SK-N-SH (cell line): Measurements from ENCODE around the gene LGSN. TPM values are rescaled to one million over a fixed set of nuclear protein-coding genes. Genes with fewer than 3 reads are reported as not detected.

ENCODE experiments used
- CTCF ChIA-PET: fragments of 300-600, 350-600 bp; formaldehyde crosslinking; extraction: SDS; loops from one replicate; lab custom pipeline; 2021; lab: Yijun Ruan, JAX
- POLR2A ChIA-PET: fragments of 350-600 bp; sonication (Branson Sonifier 250); formaldehyde crosslinking; extraction: SDS; loops from one replicate; lab custom pipeline; 2020; ENCODE audit warnings: antibody characterized with exemption, inconsistent platforms; lab: Yijun Ruan, JAX
- DNase-seq: peaks from one replicate; pipeline ENCODE4 v3.0.0; 2012
- H2AFZ ChIP-seq: fragments of 200-600 bp; sonication (generic); 2 replicates; pipeline ENCODE4 v1.8.1; 2016; ENCODE audit warnings: antibody characterized with exemption, mild to moderate bottlenecking, low read depth
- H3F3A ChIP-seq: fragments of 200-600 bp; sonication (generic); replicated peaks from 2 replicates; pipeline ENCODE3; 2016; ENCODE audit warnings: antibody characterized with exemption, mild to moderate bottlenecking; ENCODE audit not compliant: insufficient read depth
- H3K27ac ChIP-seq, 2 experiments: fragments of 200-500 bp in 1 of 2; fragments of 200-600 bp in 1 of 2; sonication (Bioruptor generic) in 1 of 2; sonication (generic), shearing (Covaris generic) in 1 of 2; 2 replicates each; pipeline versions ENCODE4 v1.5.1 to v1.6.1; 2014 to 2016; ENCODE audit warnings: low read depth in 2 of 2, inconsistent platforms in 1 of 2, low read length in 1 of 2, mild to moderate bottlenecking in 1 of 2, mixed read lengths in 1 of 2
- H3K27me3 ChIP-seq: fragments of 200-600 bp; sonication (generic), shearing (Covaris generic); 2 replicates; pipeline ENCODE4 v1.6.1; 2016; ENCODE audit warnings: mixed run types; ENCODE audit not compliant: insufficient read depth
- H3K36me3 ChIP-seq, 2 experiments: fragments of 200-500 bp in 1 of 2; fragments of 200-600 bp in 1 of 2; sonication (Bioruptor generic) in 1 of 2; sonication (generic) in 1 of 2; replicated peaks in 1 of 2; 2 replicates each; pipeline versions ENCODE3 to v1.5.1; 2014 to 2016; ENCODE audit warnings: low read length in 1 of 2, mild to moderate bottlenecking in 1 of 2; ENCODE audit not compliant: insufficient read depth in 2 of 2, control insufficient read depth in 1 of 2
- H3K4me1 ChIP-seq, 2 experiments: fragments of 200-500 bp in 1 of 2; fragments of 200-600 bp in 1 of 2; sonication (Bioruptor generic) in 1 of 2; sonication (generic), shearing (Covaris generic) in 1 of 2; 2 replicates each; pipeline versions ENCODE4 v1.5.1 to v1.6.1; 2014 to 2016; ENCODE audit warnings: low read depth in 1 of 2, low read length in 1 of 2, mixed run types in 1 of 2; ENCODE audit not compliant: insufficient read depth in 2 of 2, control insufficient read depth in 1 of 2
- H3K4me2 ChIP-seq: fragments of 200-600 bp; sonication (generic), shearing (Covaris generic); 2 replicates; pipeline ENCODE4 v1.6.1; 2017; ENCODE audit warnings: mixed run types
- H3K4me3 ChIP-seq, 2 experiments: fragments of 200-500 bp in 1 of 2; fragments of 200-600 bp in 1 of 2; sonication (Bioruptor generic) in 1 of 2; sonication (generic), shearing (Covaris generic) in 1 of 2; 2 replicates each; pipeline versions ENCODE4 v1.5.1 to v1.8.1; 2014 to 2016; ENCODE audit warnings: low read depth in 2 of 2, inconsistent platforms in 1 of 2, low read length in 1 of 2, mild to moderate bottlenecking in 1 of 2, mixed read lengths in 1 of 2, moderate library complexity in 1 of 2
- H3K79me2 ChIP-seq: fragments of 200-600 bp; sonication (generic); 2 replicates; pipeline ENCODE4 v1.8.1; 2017; ENCODE audit warnings: mild to moderate bottlenecking; ENCODE audit not compliant: insufficient read depth
- H3K9ac ChIP-seq: fragments of 200-600 bp; sonication (generic); 2 replicates; pipeline ENCODE4 v1.6.1; 2017; ENCODE audit warnings: mixed run types
- H3K9me2 ChIP-seq: fragments of 200-600 bp; sonication (generic); 2 replicates; pipeline ENCODE4 v1.6.1; 2017; ENCODE audit warnings: mixed run types
- H3K9me3 ChIP-seq: fragments of 200-600 bp; sonication (generic); 2 replicates; pipeline ENCODE4 v1.6.1; 2017; ENCODE audit warnings: mixed run types, mild to moderate bottlenecking, moderate library complexity
- H4K20me1 ChIP-seq: fragments of 200-600 bp; sonication (generic); 2 replicates; pipeline ENCODE4 v1.6.1; 2017; ENCODE audit warnings: mild to moderate bottlenecking, mixed run types; ENCODE audit not compliant: insufficient read depth
- GABPA ChIP-seq: IDR thresholded peaks from 2 replicates; pipeline ENCODE4 v1.4.0; 2012; ENCODE audit warnings: low read depth, mild to moderate bottlenecking
- MEF2A ChIP-seq: IDR thresholded peaks from 2 replicates; pipeline ENCODE4 v1.4.0; 2012; ENCODE audit warnings: low read depth, borderline replicate concordance
- RAD21 ChIP-seq: IDR thresholded peaks from 2 replicates; pipeline ENCODE4 v1.6.1; 2012; ENCODE audit warnings: mild to moderate bottlenecking, low read length
- RCOR1 ChIP-seq: fragments of 150-350 bp; IDR thresholded peaks from 2 replicates; pipeline ENCODE4 v1.6.1; 2017; ENCODE audit warnings: antibody characterized with exemption, low read length
- REST ChIP-seq: IDR thresholded peaks from 2 replicates; pipeline ENCODE4 v1.6.1; 2012; ENCODE audit warnings: mild to moderate bottlenecking, low read depth, low read length, moderate library complexity
- RXRA ChIP-seq: IDR thresholded peaks from 2 replicates; pipeline ENCODE4 v1.4.0; 2012; ENCODE audit warnings: low read depth, mild to moderate bottlenecking, borderline replicate concordance
- SIN3A ChIP-seq: IDR thresholded peaks from 2 replicates; pipeline ENCODE4 v1.6.1; 2012; ENCODE audit warnings: low read depth, mild to moderate bottlenecking, low read length, moderate library complexity, borderline replicate concordance
- SMC3 ChIP-seq: IDR thresholded peaks from 2 replicates; pipeline ENCODE4 v1.6.1; 2012; ENCODE audit warnings: low read depth, low read length, improper control_type of control experiment
- TAF1 ChIP-seq: IDR thresholded peaks from 2 replicates; pipeline ENCODE4 v1.6.1; 2012; ENCODE audit warnings: low read depth, mild to moderate bottlenecking, low read length, moderate library complexity, borderline replicate concordance
- TCF12 ChIP-seq: IDR thresholded peaks from 2 replicates; pipeline ENCODE4 v1.4.0; 2012
- TEAD4 ChIP-seq: IDR thresholded peaks from 2 replicates; pipeline ENCODE4 v1.4.0; 2012; ENCODE audit warnings: mild to moderate bottlenecking, borderline replicate concordance; ENCODE audit not compliant: insufficient read depth
- WGBS: methylation state at CpG from one replicate; pipeline ENCODE4 v1.1.6; 2017; ENCODE audit warnings: low lambda C conversion rate; 5-methylcytosine and 5-hydroxymethylcytosine counted together
- polyA plus RNA-seq, 3 experiments: library from polyadenylated mRNA; depleted of rRNA; stranded (reverse); fragments of >200 nt; gene quantifications; 2 replicates each; pipeline ENCODE4 v1.2.3, GENCODE V29; 2012
- TF ChIP-seq, protein P1 (sequence below): fragments of 200-600 bp; sonication (generic); IDR thresholded peaks from 2 replicates; pipeline ENCODE4 v1.6.1; 2017; ENCODE audit warnings: antibody characterized with exemption, mild to moderate bottlenecking, moderate library complexity
- TF ChIP-seq, protein P2 (sequence below): IDR thresholded peaks from 2 replicates; pipeline ENCODE4; 2012
- TF ChIP-seq, protein P3 (sequence below): IDR thresholded peaks from 2 replicates; pipeline ENCODE4 v1.4.0; 2012; ENCODE audit warnings: low read depth, borderline replicate concordance
- TF ChIP-seq, protein P4 (sequence below): fragments of 150-350 bp; IDR thresholded peaks from 2 replicates; pipeline ENCODE4 v1.6.1; 2016; ENCODE audit warnings: mild to moderate bottlenecking, low read depth, low read length

LGSN gene
- polyA plus RNA-seq, 1 of the 3 experiments (the other 2 are of a cell fraction): not detected

DNA sequence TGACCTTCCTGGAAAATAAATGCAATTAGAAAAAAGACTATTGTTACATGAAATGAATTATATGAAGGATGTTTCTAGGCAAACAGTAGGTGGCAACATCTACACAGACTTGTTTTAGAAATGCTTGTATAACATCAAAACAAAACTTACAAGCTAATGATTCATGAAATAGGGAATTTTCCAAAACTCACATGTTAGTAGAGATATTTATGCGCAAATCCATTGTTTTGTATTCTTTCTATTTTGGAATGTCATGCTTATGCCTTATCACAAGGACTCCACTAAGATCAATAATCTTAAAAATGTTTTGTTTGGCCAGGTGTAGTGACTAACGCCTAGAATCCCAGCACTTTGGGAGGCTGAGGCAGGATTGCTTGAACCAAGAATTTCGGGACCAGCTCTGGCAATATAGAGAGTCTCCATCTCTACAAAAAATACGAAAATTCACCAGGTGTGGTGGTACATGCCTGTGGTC is 32.3 kb upstream of the LGSN start:
- Histone ChIP-seq H3K79me2 (no peaks in the 10 kb centered on the region), H2AFZ (0 out of 2 replicates have a peak overlapping the region, but pooled peaks have one; percentile 2), H3K9me3 (no peaks in the 10 kb centered on the region), H3K27ac (no peak overlapping the region), H3K4me2 (no peak overlapping the region), H3K9me2 (no peaks in the 10 kb centered on the region), H3F3A (peaks cover 14% of the 10 kb centered on the region), H3K27me3 (no peaks in the 10 kb centered on the region), H3K9ac (no peak overlapping the region), H4K20me1 (no peaks in the 10 kb centered on the region)
- peak; percentile 66 for TF ChIP-seq RAD21
- TF ChIP-seq, protein P1, sequence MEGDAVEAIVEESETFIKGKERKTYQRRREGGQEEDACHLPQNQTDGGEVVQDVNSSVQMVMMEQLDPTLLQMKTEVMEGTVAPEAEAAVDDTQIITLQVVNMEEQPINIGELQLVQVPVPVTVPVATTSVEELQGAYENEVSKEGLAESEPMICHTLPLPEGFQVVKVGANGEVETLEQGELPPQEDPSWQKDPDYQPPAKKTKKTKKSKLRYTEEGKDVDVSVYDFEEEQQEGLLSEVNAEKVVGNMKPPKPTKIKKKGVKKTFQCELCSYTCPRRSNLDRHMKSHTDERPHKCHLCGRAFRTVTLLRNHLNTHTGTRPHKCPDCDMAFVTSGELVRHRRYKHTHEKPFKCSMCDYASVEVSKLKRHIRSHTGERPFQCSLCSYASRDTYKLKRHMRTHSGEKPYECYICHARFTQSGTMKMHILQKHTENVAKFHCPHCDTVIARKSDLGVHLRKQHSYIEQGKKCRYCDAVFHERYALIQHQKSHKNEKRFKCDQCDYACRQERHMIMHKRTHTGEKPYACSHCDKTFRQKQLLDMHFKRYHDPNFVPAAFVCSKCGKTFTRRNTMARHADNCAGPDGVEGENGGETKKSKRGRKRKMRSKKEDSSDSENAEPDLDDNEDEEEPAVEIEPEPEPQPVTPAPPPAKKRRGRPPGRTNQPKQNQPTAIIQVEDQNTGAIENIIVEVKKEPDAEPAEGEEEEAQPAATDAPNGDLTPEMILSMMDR: peak; percentile 61
- no peak for TF ChIP-seq REST
- TF ChIP-seq, protein P2, sequence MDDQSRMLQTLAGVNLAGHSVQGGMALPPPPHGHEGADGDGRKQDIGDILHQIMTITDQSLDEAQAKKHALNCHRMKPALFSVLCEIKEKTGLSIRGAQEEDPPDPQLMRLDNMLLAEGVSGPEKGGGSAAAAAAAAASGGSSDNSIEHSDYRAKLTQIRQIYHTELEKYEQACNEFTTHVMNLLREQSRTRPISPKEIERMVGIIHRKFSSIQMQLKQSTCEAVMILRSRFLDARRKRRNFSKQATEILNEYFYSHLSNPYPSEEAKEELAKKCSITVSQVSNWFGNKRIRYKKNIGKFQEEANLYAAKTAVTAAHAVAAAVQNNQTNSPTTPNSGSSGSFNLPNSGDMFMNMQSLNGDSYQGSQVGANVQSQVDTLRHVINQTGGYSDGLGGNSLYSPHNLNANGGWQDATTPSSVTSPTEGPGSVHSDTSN: no peak
- TF ChIP-seq SMC3: peak; percentile 23; the same call in 1 of the 2 replicates
- TF ChIP-seq, all 33 proteins: peak for 3
- ChIA-PET POLR2A (no interaction called here), CTCF (interaction anchor here (0.7 to 4.7 kb wide), 22 partner anchors 9 to 469 kb away, joined by 3 to 68 read pairs (median 5); no protein-coding TSS in a partner anchor)
- DNase-seq: no peak
- peaks cover 0 to 15% of the 10 kb centered on the region in 2 experiments; a peak in 1 of 4 replicates for H3K4me1 ChIP-seq
- no peak overlapping the region for H3K4me3 ChIP-seq
- no peaks in the 10 kb centered on the region for H3K36me3 ChIP-seq
- 71% methylated on average over 4 of the region's 4 CpGs for WGBS

GRCh38 chr6:63349401-63349800 is 29.6 kb upstream of the LGSN start:
- 76% methylated on average over 3 of the region's 3 CpGs for WGBS
- POLR2A ChIA-PET: no interaction called here
- no peaks in the 10 kb centered on the region for H3K9me3 ChIP-seq

More at GRCh38 chr6:63349401-63349800, 29.6 kb upstream of the LGSN start:
- Histone ChIP-seq H3K36me3 (no peaks in the 10 kb centered on the region), H3K4me3 (no peak overlapping the region), H3K27me3 (no peaks in the 10 kb centered on the region), H3K27ac (no peak overlapping the region)
- no peak for DNase-seq
- TF ChIP-seq MEF2A: no peak
- TF ChIP-seq, protein P3, sequence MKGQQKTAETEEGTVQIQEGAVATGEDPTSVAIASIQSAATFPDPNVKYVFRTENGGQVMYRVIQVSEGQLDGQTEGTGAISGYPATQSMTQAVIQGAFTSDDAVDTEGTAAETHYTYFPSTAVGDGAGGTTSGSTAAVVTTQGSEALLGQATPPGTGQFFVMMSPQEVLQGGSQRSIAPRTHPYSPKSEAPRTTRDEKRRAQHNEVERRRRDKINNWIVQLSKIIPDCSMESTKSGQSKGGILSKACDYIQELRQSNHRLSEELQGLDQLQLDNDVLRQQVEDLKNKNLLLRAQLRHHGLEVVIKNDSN: no peak
- no peak for TF ChIP-seq RCOR1
- TF ChIP-seq RXRA: no peak
- TF ChIP-seq RAD21: no peak
- TF ChIP-seq TAF1: no peak
- TF ChIP-seq GABPA: no peak
- TF ChIP-seq, protein P4, sequence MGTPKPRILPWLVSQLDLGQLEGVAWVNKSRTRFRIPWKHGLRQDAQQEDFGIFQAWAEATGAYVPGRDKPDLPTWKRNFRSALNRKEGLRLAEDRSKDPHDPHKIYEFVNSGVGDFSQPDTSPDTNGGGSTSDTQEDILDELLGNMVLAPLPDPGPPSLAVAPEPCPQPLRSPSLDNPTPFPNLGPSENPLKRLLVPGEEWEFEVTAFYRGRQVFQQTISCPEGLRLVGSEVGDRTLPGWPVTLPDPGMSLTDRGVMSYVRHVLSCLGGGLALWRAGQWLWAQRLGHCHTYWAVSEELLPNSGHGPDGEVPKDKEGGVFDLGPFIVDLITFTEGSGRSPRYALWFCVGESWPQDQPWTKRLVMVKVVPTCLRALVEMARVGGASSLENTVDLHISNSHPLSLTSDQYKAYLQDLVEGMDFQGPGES: no peak
- no peak for TF ChIP-seq TCF12
- TF ChIP-seq TEAD4: no peak
- TF ChIP-seq, protein P1: no peak
- TF ChIP-seq SIN3A: no peak
- TF ChIP-seq, all 33 proteins: peak for 0
- H4K20me1 ChIP-seq: no peaks in the 10 kb centered on the region
- no peak overlapping the region for H3K9ac ChIP-seq
- no peaks in the 10 kb centered on the region for H3K9me2 ChIP-seq
- no peak overlapping the region for H2AFZ ChIP-seq
- H3K4me2 ChIP-seq: no peak overlapping the region
- H3F3A ChIP-seq: peaks cover 14% of the 10 kb centered on the region
- H3K4me1 ChIP-seq: peaks cover 0 to 15% of the 10 kb centered on the region in 2 experiments; a peak in 1 of 4 replicates
- H3K79me2 ChIP-seq: no peaks in the 10 kb centered on the region
- CTCF ChIA-PET: interaction anchor here (0.9 to 4.7 kb wide), 3 partner anchors 11 to 452 kb away, joined by 3 to 68 read pairs (median 3); no protein-coding TSS in a partner anchor
